C1 segment of cervical spinal cord (tissue), 14 donors: ENCODE measurements around the gene CREBBP.

Experiments used
- DNase-seq, 14 donors: peaks; one replicate each; lab custom pipeline; 2025; lab: John Stamatoyannopoulos, UW

CREBBP gene

GRCh38 chr16:3767333-3767986 is 113.1 kb downstream of the CREBBP start:
- no peak for DNase-seq

- no peak for DNase-seq
Observed at GRCh38 chr16:3766177-3766576, 114.3 kb downstream of the CREBBP start.

- no peak for DNase-seq
Observed at GRCh38 chr16:3764409-3764808, 116.1 kb downstream of the CREBBP start.

- peak in 1 of 14 donors; percentile 12 for DNase-seq
Observed at GRCh38 chr16:3762107-3762750, 118.3 kb downstream of the CREBBP start.

GRCh38 chr16:3761375-3762106 is 119.0 kb downstream of the CREBBP start:
- no peak for DNase-seq

- no peak for DNase-seq
Observed at GRCh38 chr16:3760518-3760917, 120.0 kb downstream of the CREBBP start.

- DNase-seq: peak in 1 of 14 donors; percentile 74
Observed at GRCh38 chr16:3759736-3760135, 120.8 kb downstream of the CREBBP start.

GRCh38 chr16:3756113-3756512 is 124.4 kb downstream of the CREBBP start:
- DNase-seq: no peak

GRCh38 chr16:3755249-3755648 is 125.3 kb downstream of the CREBBP start:
- DNase-seq: no peak

GRCh38 chr16:3754772-3755171 is 125.7 kb downstream of the CREBBP start:
- no peak for DNase-seq

- DNase-seq: no peak
Observed at GRCh38 chr16:3754081-3754703, 126.3 kb downstream of the CREBBP start.

GRCh38 chr16:3752984-3753383 is 127.5 kb downstream of the CREBBP start:
- DNase-seq: peak in 1 of 14 donors; percentile 2

- no peak for DNase-seq
Observed at GRCh38 chr16:3751878-3752277, 128.6 kb downstream of the CREBBP start.

- DNase-seq: no peak
Observed at GRCh38 chr16:3748307-3748706, 132.2 kb downstream of the CREBBP start.

GRCh38 chr16:3745751-3746355 is 134.7 kb downstream of the CREBBP start:
- DNase-seq: no peak

- no peak for DNase-seq
Observed at GRCh38 chr16:3744018-3744417, 136.5 kb downstream of the CREBBP start.

- DNase-seq: no peak
Observed at GRCh38 chr16:3740934-3741333, 139.6 kb downstream of the CREBBP start.

GRCh38 chr16:3740186-3740585 is 140.3 kb downstream of the CREBBP start:
- DNase-seq: no peak

- DNase-seq: no peak
Observed at GRCh38 chr16:3739636-3740035, 140.9 kb downstream of the CREBBP start.

GRCh38 chr16:3738541-3738940 is 142.0 kb downstream of the CREBBP start:
- no peak for DNase-seq

- no peak for DNase-seq
Observed at GRCh38 chr16:3738128-3738527, 142.4 kb downstream of the CREBBP start.

- DNase-seq: no peak
Observed at GRCh38 chr16:3737181-3737580, 143.3 kb downstream of the CREBBP start.
